Gastrocnemius medialis (tissue), 4 donors: ENCODE measurements around the gene FBXL19. TPM values are rescaled to one million over a fixed set of nuclear protein-coding genes. Genes with fewer than 3 reads are reported as not detected.

ENCODE experiments used
- ATAC-seq, 2 donors: fragments of 150-250 bp; one replicate each; pipeline ENCODE4 v1.9.1; 2016
- DNase-seq, 2 donors: peaks; one replicate each; pipeline ENCODE4 v3.0.0-alpha.2; 2019
- H3K27ac ChIP-seq, 4 donors: fragments of 200-600 bp; sonication (generic); 1 replicate in 1 of 4; 2 replicates in 3 of 4; pipeline ENCODE4 v1.5.1; 2016 to 2018; ENCODE audit warnings: mild to moderate bottlenecking in 2 of 4, moderate library complexity in 1 of 4
- H3K27me3 ChIP-seq, 3 donors: fragments of 200-600 bp; sonication (generic) in 2 of 3; 1 replicate in 1 of 3; 2 replicates in 2 of 3; pipeline versions ENCODE4 v1.5.1 to v1.6.0; 2016 to 2019; ENCODE audit warnings: mild to moderate bottlenecking in 1 of 3, moderate library complexity in 1 of 3
- H3K36me3 ChIP-seq, 2 donors: fragments of 200-600 bp; sonication (generic) in 1 of 2; one replicate each; pipeline ENCODE4 v1.5.1; 2017 to 2018
- H3K4me1 ChIP-seq, 2 donors: fragments of 200-600 bp; sonication (generic) in 1 of 2; one replicate each; pipeline ENCODE4 v1.5.1; 2016 to 2017; ENCODE audit warnings: mild to moderate bottlenecking in 2 of 2
- H3K4me3 ChIP-seq, 4 donors: fragments of 200-600 bp; sonication (generic) in 3 of 4; 1 replicate in 1 of 4; 2 replicates in 3 of 4; pipeline ENCODE4 v1.5.1; 2016 to 2019; ENCODE audit warnings: mild to moderate bottlenecking in 2 of 4
- H3K9me3 ChIP-seq, 3 donors: fragments of 200-600 bp; sonication (generic) in 2 of 3; 1 replicate in 1 of 3; 2 replicates in 2 of 3; pipeline ENCODE4 v1.5.1; 2016 to 2019
- CTCF ChIP-seq, 5 experiments: fragments of 450-650 bp in 3 of 5; fragments of 200-600 bp in 2 of 5; sonication (generic) in 2 of 5; IDR thresholded peaks in 4 of 5; conservative IDR thresholded peaks in 1 of 5; 1 replicate in 4 of 5; 2 replicates in 1 of 5; pipeline ENCODE4 v1.5.1; 2016 to 2019; ENCODE audit warnings: antibody characterized with exemption in 5 of 5, mild to moderate bottlenecking in 3 of 5, moderate library complexity in 3 of 5
- POLR2A ChIP-seq, 2 donors: fragments of 450-650 bp; IDR thresholded peaks; one replicate each; pipeline ENCODE4 v1.6.1; 2017; ENCODE audit warnings: antibody characterized with exemption in 2 of 2, mild to moderate bottlenecking in 2 of 2, moderate library complexity in 2 of 2
- in situ Hi-C, 4 donors: fragments of 200-750 bp; cut with MboI; loops; one replicate each; pipeline versions ENCODE4 v1.15.0 to v1.8.0; 2017; ENCODE audit warnings: low sequenced_read_pairs in 4 of 4
- intact Hi-C: fragments of 100-400 bp; cut with DNase I; formaldehyde crosslinking; loops from one replicate; pipeline ENCODE4 v1.15.1; 2023; ENCODE audit warnings: low total_unique reads
- total RNA-seq, 4 donors: library from RNA; depleted of rRNA; stranded (reverse); fragments of >200 nt; gene quantifications; one replicate each; pipeline versions ENCODE4 v1.1.0 to v1.2.3, GENCODE V29; 2016

The FBXL19 gene
- total RNA-seq, 4 donors from 2014 or later: 3.4 to 7.9 (median 4.8) TPM

- Histone ChIP-seq H3K9me3 (no peaks in the 10 kb centered on the region), H3K4me1 (peaks cover 5 to 6% of the 10 kb centered on the region in 2 donors), H3K36me3 (peaks cover 0 to 6% of the 10 kb centered on the region in 2 donors), H3K27me3 (no peaks in the 10 kb centered on the region), H3K4me3 (no peak overlapping the region), H3K27ac (peak overlapping the region in 2 of 4 donors; percentile 19 to 25)
- DNase-seq: peak; percentile 56 to 81
- ATAC-seq: peak; percentile 75 to 90
- intact Hi-C loops (loop anchor here (1.0 kb wide), 1 partner anchor 19 kb away; the partner anchor contains the start of gene FBXL19), in situ Hi-C loops (no loop called here)
- TF ChIP-seq CTCF (IDR thresholded peaks at IDR 0.05 in 4 of 5, conservative IDR thresholded peaks at IDR 0.05 in 1 of 5) (peak; percentile 64 to 86 (median 82)), POLR2A (IDR thresholded peaks at IDR 0.05) (no peak)
These were observed 18.4 kb downstream of the FBXL19 start for GRCh38 chr16:30941600-30942425.

GRCh38 chr16:30942426-30942806 is 19.0 kb downstream of the FBXL19 start:
- peaks cover 5 to 6% of the 10 kb centered on the region in 2 donors for H3K4me1 ChIP-seq
- no peak for DNase-seq
- in situ Hi-C loops (no loop called here), intact Hi-C loops (loop anchor here (1.0 kb wide), 1 partner anchor 19 kb away; the partner anchor contains the start of gene FBXL19)
- no peaks in the 10 kb centered on the region for H3K9me3 ChIP-seq
- no peak for ATAC-seq
- TF ChIP-seq CTCF (IDR thresholded peaks at IDR 0.05 in 4 of 5, conservative IDR thresholded peaks at IDR 0.05 in 1 of 5) (no peak), POLR2A (IDR thresholded peaks at IDR 0.05) (no peak)
- H3K27me3 ChIP-seq: no peaks in the 10 kb centered on the region
- H3K27ac ChIP-seq: peak overlapping the region in 2 of 4 donors; percentile 19 to 25
- peaks cover 0 to 10% of the 10 kb centered on the region in 2 donors for H3K36me3 ChIP-seq
- H3K4me3 ChIP-seq: no peak overlapping the region

GRCh38 chr16:30944352-30944751 is 21.0 kb downstream of the FBXL19 start:
- no peak overlapping the region for H3K27ac ChIP-seq
- TF ChIP-seq POLR2A (IDR thresholded peaks at IDR 0.05) (no peak), CTCF (IDR thresholded peaks at IDR 0.05 in 4 of 5, conservative IDR thresholded peaks at IDR 0.05 in 1 of 5) (no peak)
- no peaks in the 10 kb centered on the region for H3K27me3 ChIP-seq
- ATAC-seq (no peak), DNase-seq (no peak)
- peaks cover 5 to 15% of the 10 kb centered on the region in 2 donors for H3K4me1 ChIP-seq
- H3K9me3 ChIP-seq: no peaks in the 10 kb centered on the region
- peaks cover 0 to 10% of the 10 kb centered on the region in 2 donors for H3K36me3 ChIP-seq
- in situ Hi-C loops (no loop called here), intact Hi-C loops (no loop called here)
- no peak overlapping the region for H3K4me3 ChIP-seq

- Histone ChIP-seq H3K27me3 (no peaks in the 10 kb centered on the region), H3K36me3 (peaks cover 0 to 10% of the 10 kb centered on the region in 2 donors), H3K9me3 (no peaks in the 10 kb centered on the region), H3K4me1 (peaks cover 18 to 32% of the 10 kb centered on the region in 2 donors), H3K27ac (no peak overlapping the region), H3K4me3 (no peak overlapping the region)
- ATAC-seq (no peak), DNase-seq (no peak)
- TF ChIP-seq CTCF (IDR thresholded peaks at IDR 0.05 in 4 of 5, conservative IDR thresholded peaks at IDR 0.05 in 1 of 5) (no peak), POLR2A (IDR thresholded peaks at IDR 0.05) (no peak)
- in situ Hi-C loops: no loop called here
- intact Hi-C loops: no loop called here
These were observed 23.5 kb downstream of the FBXL19 start for GRCh38 chr16:30946671-30947540.
